Anterior cingulate cortex (tissue), 58 donors: ENCODE data around the gene HOXD3.

ENCODE experiments used
- DNase-seq, 58 donors: peaks; one replicate each; lab custom pipeline; 2025; lab: John Stamatoyannopoulos, UW

The HOXD3 gene

GRCh38 chr2:176199902-176200301 is 42.8 kb downstream of the HOXD3 start:
- no peak for DNase-seq

DNA sequence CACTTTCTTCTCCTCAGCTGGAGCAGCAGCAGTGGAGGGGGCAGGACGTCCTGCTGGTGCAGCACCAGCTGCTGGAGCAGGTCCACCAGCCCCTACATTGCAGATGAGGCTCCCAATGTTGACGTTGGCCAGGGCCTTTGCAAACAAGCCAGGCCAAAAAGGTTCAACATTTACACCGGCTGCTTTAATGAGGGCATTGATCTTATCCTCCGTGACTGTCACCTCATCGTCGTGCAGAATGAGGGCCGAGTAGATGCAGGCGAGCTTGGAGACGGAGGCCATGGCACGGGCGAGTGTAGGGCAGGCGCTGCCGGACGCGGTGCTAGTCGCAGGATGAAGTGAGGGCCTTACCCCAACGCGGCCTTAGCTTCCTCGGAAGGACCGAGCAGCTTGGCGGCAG is 43.9 kb downstream of the HOXD3 start:
- no peak for DNase-seq

DNA sequence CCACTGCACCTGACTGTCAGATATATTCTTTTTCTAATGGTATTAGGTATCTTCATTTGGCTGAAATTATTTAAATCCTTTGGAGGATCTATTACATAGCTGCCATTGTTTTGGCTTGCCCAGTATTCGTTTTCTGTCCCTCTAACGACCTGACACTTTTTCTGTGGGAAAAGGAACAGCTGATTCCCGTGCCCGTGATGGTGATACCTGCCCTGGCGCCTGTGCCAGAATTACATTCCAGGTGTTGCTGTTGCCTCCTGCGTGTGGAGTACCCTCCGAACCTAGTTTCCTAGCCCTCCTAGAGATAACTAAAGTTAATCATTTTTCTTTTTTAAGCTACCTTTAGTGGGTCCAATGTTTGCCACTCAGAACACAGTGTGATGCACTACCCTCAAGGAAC is 45.4 kb downstream of the HOXD3 start:
- DNase-seq: no peak

DNA sequence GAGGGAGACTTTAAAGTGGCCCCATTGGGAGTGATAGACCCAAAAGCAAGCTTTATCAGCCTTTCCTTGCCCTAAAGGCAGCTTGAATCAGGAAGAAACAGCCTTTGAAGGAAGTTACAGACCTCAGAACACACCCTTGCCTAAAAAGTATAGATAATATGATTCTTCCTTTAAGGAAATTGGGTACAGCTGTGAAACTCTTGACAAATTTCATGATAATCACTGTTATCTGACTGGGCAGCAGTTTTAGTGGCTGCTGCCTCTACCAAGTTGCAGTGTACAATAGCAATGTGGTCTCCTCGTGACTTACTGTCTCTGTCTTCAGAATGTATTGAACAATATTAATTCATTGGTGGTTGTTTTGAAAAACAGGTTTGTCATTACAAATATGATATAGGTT is 48.0 kb downstream of the HOXD3 start:
- DNase-seq: no peak

DNA sequence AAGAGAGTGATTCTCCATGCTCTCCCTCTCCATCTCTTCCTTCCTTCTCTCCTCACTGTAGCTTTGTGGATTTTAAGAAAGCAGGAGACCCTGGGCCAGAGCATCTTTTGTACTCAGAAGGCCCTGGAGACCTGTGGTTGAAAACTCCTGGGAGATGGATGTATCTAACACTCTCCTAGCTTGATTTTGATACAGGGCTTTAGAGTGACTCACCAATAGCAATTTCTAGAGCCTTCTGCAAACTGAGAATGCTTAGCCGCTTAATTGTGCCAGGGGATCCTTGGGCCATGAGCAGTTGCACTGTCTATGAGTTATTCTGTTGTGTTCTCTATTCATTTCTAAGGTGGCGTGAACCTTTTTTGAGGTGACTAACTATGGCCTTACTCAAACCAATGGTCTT is 49.0 kb downstream of the HOXD3 start:
- no peak for DNase-seq

- no peak for DNase-seq
Measured at GRCh38 chr2:176206682-176207081, 49.6 kb downstream of the HOXD3 start.

GRCh38 chr2:176211110-176211509 is 54.0 kb downstream of the HOXD3 start:
- no peak for DNase-seq

- no peak for DNase-seq
Measured at GRCh38 chr2:176212276-176212675, 55.2 kb downstream of the HOXD3 start.

DNA sequence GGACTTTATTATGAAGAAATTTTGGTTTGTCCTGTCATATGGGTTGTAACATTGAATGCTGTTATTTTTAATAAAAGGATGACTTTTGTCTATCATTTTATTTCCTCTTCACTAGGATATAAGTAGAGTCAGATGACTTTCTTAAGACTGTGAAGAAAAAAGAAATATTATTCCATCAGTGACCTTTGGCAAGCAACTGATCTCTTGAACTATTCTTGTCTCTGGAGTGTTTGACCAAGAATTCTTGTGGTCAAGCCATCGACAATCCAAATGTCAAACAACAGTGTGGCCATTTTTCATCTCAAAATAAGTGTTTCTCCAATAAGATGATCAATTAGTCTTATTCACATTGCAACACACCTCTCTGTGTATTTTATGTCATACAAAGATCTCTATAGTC is 56.3 kb downstream of the HOXD3 start:
- no peak for DNase-seq
